T47D (cell line): ENCODE results near the gene CWH43.
"Not testable (repeated sequence)": the region's sequence is repeated elsewhere in the genome, so short reads cannot be mapped to it uniquely, and the experiment has no call there.

Experiments
- DNase-seq, 2 experiments: peaks; one replicate each; pipeline versions ENCODE4 v3.0.0 to v3.0.0-alpha.2; 2011 to 2012; ENCODE audit warnings: low read depth in 1 of 2, low spot score in 1 of 2
- JUND ChIP-seq: IDR thresholded peaks from 2 replicates; pipeline ENCODE4 v1.6.1; 2012; ENCODE audit warnings: low read depth
- in situ Hi-C: cut with HindIII; loops from 2 replicates; pipeline ENCODE4 v1.10.0; 2016; ENCODE audit warnings: low sequenced_read_pairs, low pct_unique_long_range_greater_than_20kb

CWH43 gene

GRCh38 chr4:48986654-48987164 is 634 bp downstream of the CWH43 start:
- TF ChIP-seq JUND: no peak
- in situ Hi-C loops: no loop called here
- DNase-seq: no peak

- no peak for TF ChIP-seq JUND
- no peak for DNase-seq
- in situ Hi-C loops: no loop called here
Observed at GRCh38 chr4:48989461-48990203, 3.6 kb downstream of the CWH43 start.

- TF ChIP-seq JUND: no peak
- in situ Hi-C loops: no loop called here
- DNase-seq: no peak
Observed at GRCh38 chr4:48991357-48991756, 5.3 kb downstream of the CWH43 start.

GRCh38 chr4:48997962-48998361 is 11.9 kb downstream of the CWH43 start:
- TF ChIP-seq JUND: no peak
- in situ Hi-C loops: no loop called here
- no peak for DNase-seq

- TF ChIP-seq JUND: no peak
- in situ Hi-C loops: no loop called here
Observed at GRCh38 chr4:48998440-48998839, 12.4 kb downstream of the CWH43 start.

GRCh38 chr4:49000806-49001205 is 14.7 kb downstream of the CWH43 start:
- in situ Hi-C loops: no loop called here
- DNase-seq: no peak
- no peak for TF ChIP-seq JUND

More at GRCh38 chr4:48998440-48998839, 12.4 kb downstream of the CWH43 start:
- DNase-seq: no peak

GRCh38 chr4:49002931-49003330 is 16.9 kb downstream of the CWH43 start:
- in situ Hi-C loops: no loop called here
- no peak for DNase-seq
- no peak for TF ChIP-seq JUND

GRCh38 chr4:49018718-49019295 is 32.7 kb downstream of the CWH43 start:
- in situ Hi-C loops: no loop called here
- no peak for DNase-seq
- no peak for TF ChIP-seq JUND

- no peak for TF ChIP-seq JUND
- in situ Hi-C loops: no loop called here
- peak; percentile 5 to 57 for DNase-seq
Observed at GRCh38 chr4:49032440-49033161, 46.5 kb downstream of the CWH43 start.

- DNase-seq: peak in 1 of 2 experiments; percentile 2
- in situ Hi-C loops: no loop called here
- no peak for TF ChIP-seq JUND
Observed at GRCh38 chr4:49036528-49036927, 50.5 kb downstream of the CWH43 start.

GRCh38 chr4:49044270-49044669 is 58.2 kb downstream of the CWH43 start:
- TF ChIP-seq JUND: no peak
- in situ Hi-C loops: no loop called here
- DNase-seq: no peak

GRCh38 chr4:49058306-49058705 is 72.2 kb downstream of the CWH43 start:
- in situ Hi-C loops: no loop called here
- TF ChIP-seq JUND: no peak

GRCh38 chr4:49063670-49064069 is 77.6 kb downstream of the CWH43 start:
- in situ Hi-C loops: no loop called here
- no peak for DNase-seq
- TF ChIP-seq JUND: no peak

More at GRCh38 chr4:49058306-49058705, 72.2 kb downstream of the CWH43 start:
- no peak for DNase-seq

- in situ Hi-C loops, DNase-seq: not testable (repeated sequence)
Observed at GRCh38 chr4:49072196-49072595, 86.1 kb downstream of the CWH43 start.

- in situ Hi-C loops: not testable (repeated sequence)
Observed at GRCh38 chr4:49091883-49092282, 105.8 kb downstream of the CWH43 start.

GRCh38 chr4:49092608-49093135 is 106.6 kb downstream of the CWH43 start:
- in situ Hi-C loops, DNase-seq: not testable (repeated sequence)

More at GRCh38 chr4:49091883-49092282, 105.8 kb downstream of the CWH43 start:
- DNase-seq: not testable (repeated sequence)

GRCh38 chr4:49096215-49096614 is 110.1 kb downstream of the CWH43 start:
- DNase-seq, in situ Hi-C loops: not testable (repeated sequence)
